ENCODE data around the gene ATR. TPM values are rescaled to one million over a fixed set of nuclear protein-coding genes. Genes with fewer than 3 reads are reported as not detected.

Gene ATR
- total RNA-seq, 1 donor from 2014 or later, result 9.1 TPM

- Histone ChIP-seq H3K36me3 (peaks cover 11% of the 10 kb centered on the region), H3K27ac (replicated peaks) (no peak overlapping the region), H3K9me3 (replicated peaks) (no peaks in the 10 kb centered on the region), H3K27me3 (ENCODE audit: low read depth) (no peaks in the 10 kb centered on the region), H3K4me3 (no peak overlapping the region), H3K4me1 (peaks cover 32% of the 10 kb centered on the region)
- no peak for TF ChIP-seq CTCF (IDR thresholded peaks at IDR 0.05; ENCODE audit: borderline replicate concordance)
- DNase-seq, result no peak
- intact Hi-C loops (cut with micrococcal nuclease), result no loop called here
Observed at GRCh38 chr3:142436951-142437585, 141.5 kb downstream of the ATR start.

GRCh38 chr3:142434503-142434902, 144.0 kb downstream of the ATR start:
- no peak for DNase-seq
- H3K4me1 ChIP-seq, result peaks cover 11% of the 10 kb centered on the region
- TF ChIP-seq CTCF (IDR thresholded peaks at IDR 0.05; ENCODE audit: borderline replicate concordance), result no peak
- no peak overlapping the region for H3K27ac ChIP-seq (replicated peaks)
- peaks cover 31% of the 10 kb centered on the region for H3K36me3 ChIP-seq
- no peak overlapping the region for H3K4me3 ChIP-seq
- intact Hi-C loops (cut with micrococcal nuclease), result no loop called here
- no peaks in the 10 kb centered on the region for H3K9me3 ChIP-seq (replicated peaks)
- no peaks in the 10 kb centered on the region for H3K27me3 ChIP-seq (ENCODE audit: low read depth)

- H3K9me3 ChIP-seq (replicated peaks), result no peaks in the 10 kb centered on the region
- no peak overlapping the region for H3K27ac ChIP-seq (replicated peaks)
- no peak for DNase-seq
- peaks cover 44% of the 10 kb centered on the region for H3K36me3 ChIP-seq
- intact Hi-C loops (cut with micrococcal nuclease), result no loop called here
- no peak overlapping the region for H3K4me3 ChIP-seq
- no peaks in the 10 kb centered on the region for H3K27me3 ChIP-seq (ENCODE audit: low read depth)
- peaks cover 7% of the 10 kb centered on the region for H3K4me1 ChIP-seq
- no peak for TF ChIP-seq CTCF (IDR thresholded peaks at IDR 0.05; ENCODE audit: borderline replicate concordance)
Observed at GRCh38 chr3:142433110-142433509, 145.4 kb downstream of the ATR start.

- no peak overlapping the region for H3K4me3 ChIP-seq
- peaks cover 60% of the 10 kb centered on the region for H3K36me3 ChIP-seq
- intact Hi-C loops (cut with micrococcal nuclease), result no loop called here
- no peaks in the 10 kb centered on the region for H3K27me3 ChIP-seq (ENCODE audit: low read depth)
- peaks cover 10% of the 10 kb centered on the region for H3K4me1 ChIP-seq
- H3K9me3 ChIP-seq (replicated peaks), result no peaks in the 10 kb centered on the region
- DNase-seq, result no peak
- no peak overlapping the region for H3K27ac ChIP-seq (replicated peaks)
- TF ChIP-seq CTCF (IDR thresholded peaks at IDR 0.05; ENCODE audit: borderline replicate concordance), result no peak
Observed at GRCh38 chr3:142429582-142429981, 149.0 kb downstream of the ATR start.

GRCh38 chr3:142424754-142425153, 153.8 kb downstream of the ATR start:
- no peak for TF ChIP-seq CTCF (IDR thresholded peaks at IDR 0.05; ENCODE audit: borderline replicate concordance)
- Histone ChIP-seq H3K27ac (replicated peaks) (no peak overlapping the region), H3K4me1 (peaks cover 10% of the 10 kb centered on the region), H3K4me3 (no peak overlapping the region), H3K36me3 (peaks cover 81% of the 10 kb centered on the region), H3K27me3 (ENCODE audit: low read depth) (no peaks in the 10 kb centered on the region), H3K9me3 (replicated peaks) (no peaks in the 10 kb centered on the region)
- intact Hi-C loops (cut with micrococcal nuclease), result no loop called here
- DNase-seq, result no peak
